Endodermal cell (in vitro differentiated cells): Measurements from ENCODE around the gene TMEM245. TPM values are rescaled to one million over a fixed set of nuclear protein-coding genes. Genes with fewer than 3 reads are reported as not detected.
A peak's percentile ranks its signal among the peaks of the same experiment; 100 is the strongest.

Experiments used
- DNase-seq: peaks from one replicate; pipeline ENCODE4 v3.0.0-alpha.2; 2017
- H3K27ac ChIP-seq: 2 replicates; pipeline ENCODE4 v1.5.1; 2013; ENCODE audit warnings: mild to moderate bottlenecking, low read depth, low read length, moderate library complexity
- H3K27me3 ChIP-seq: 2 replicates; pipeline ENCODE4 v1.6.1; 2013; ENCODE audit warnings: mild to moderate bottlenecking, low read length, moderate library complexity; ENCODE audit not compliant: insufficient read depth, control insufficient read depth, poor library complexity, severe bottlenecking
- H3K36me3 ChIP-seq: 2 replicates; pipeline ENCODE4 v1.7.0; 2013; ENCODE audit warnings: mild to moderate bottlenecking, low read length, moderate library complexity; ENCODE audit not compliant: control insufficient read depth, insufficient read depth
- H3K4me1 ChIP-seq: one replicate; pipeline ENCODE4 v1.7.0; 2013; ENCODE audit warnings: low read length; ENCODE audit not compliant: control insufficient read depth, insufficient read depth
- H3K4me3 ChIP-seq: 2 replicates; pipeline ENCODE4 v1.5.1; 2013; ENCODE audit warnings: mild to moderate bottlenecking, low read length, moderate library complexity
- H3K9ac ChIP-seq: 2 replicates; pipeline ENCODE4 v1.6.1; 2013; ENCODE audit warnings: mild to moderate bottlenecking, low read length, moderate library complexity; ENCODE audit not compliant: poor library complexity, severe bottlenecking; ENCODE audit errors: extremely low read depth
- H3K9me3 ChIP-seq: 2 replicates; pipeline ENCODE4 v1.6.1; 2013; ENCODE audit warnings: mild to moderate bottlenecking, low read length, moderate library complexity; ENCODE audit not compliant: control insufficient read depth
- H3K27ac Mint-ChIP-seq: 2 replicates; pipeline ENCODE4 v1.8.0; 2020; ENCODE audit warnings: mixed read lengths
- H3K27me3 Mint-ChIP-seq: 2 replicates; pipeline ENCODE4 v1.8.0; 2021; ENCODE audit warnings: mild to moderate bottlenecking, mixed read lengths; ENCODE audit not compliant: insufficient read depth
- H3K36me3 Mint-ChIP-seq: 2 replicates; pipeline ENCODE4 v1.8.0; 2020; ENCODE audit warnings: low read depth, mixed read lengths
- H3K4me1 Mint-ChIP-seq: 2 replicates; pipeline ENCODE4 v1.8.0; 2020; ENCODE audit warnings: mixed read lengths
- H3K4me3 Mint-ChIP-seq: 2 replicates; pipeline ENCODE4 v1.8.0; 2020; ENCODE audit warnings: mild to moderate bottlenecking, moderate library complexity, mixed read lengths
- H3K9me3 Mint-ChIP-seq: 2 replicates; pipeline ENCODE4 v1.8.0; 2020; ENCODE audit warnings: mild to moderate bottlenecking, mixed read lengths
- WGBS, 2 experiments: methylation state at CpG; one replicate each; pipeline versions ENCODE4 v1.1.5 to v1.1.7; 2013; ENCODE audit warnings: missing lambda C conversion rate in 2 of 2, mixed read lengths in 1 of 2; ENCODE audit not compliant: insufficient coverage in 1 of 2, insufficient read length in 1 of 2; 5-methylcytosine and 5-hydroxymethylcytosine counted together
- total RNA-seq, 2 donors: library from RNA; stranded (reverse); fragmentation: NEBNext Ultra II Directional in 1 of 2; extraction: Animal tissue kit (Norgen Biotek cat#: 25700) in 1 of 2; gene quantifications; 2 replicates in 1 of 2; 3 replicates in 1 of 2; pipeline ENCODE4 v1.2.1, GENCODE V29; 2021
- TF ChIP-seq, protein P1 (sequence below): fragments of 200-600 bp; sonication (generic); conservative IDR thresholded peaks from 2 replicates; pipeline ENCODE4 v1.5.0; 2021; ENCODE audit warnings: antibody characterized with exemption, mild to moderate bottlenecking

TMEM245 gene
- total RNA-seq, 2 donors from 2014 or later: 42.8 to 55.0 TPM

DNA sequence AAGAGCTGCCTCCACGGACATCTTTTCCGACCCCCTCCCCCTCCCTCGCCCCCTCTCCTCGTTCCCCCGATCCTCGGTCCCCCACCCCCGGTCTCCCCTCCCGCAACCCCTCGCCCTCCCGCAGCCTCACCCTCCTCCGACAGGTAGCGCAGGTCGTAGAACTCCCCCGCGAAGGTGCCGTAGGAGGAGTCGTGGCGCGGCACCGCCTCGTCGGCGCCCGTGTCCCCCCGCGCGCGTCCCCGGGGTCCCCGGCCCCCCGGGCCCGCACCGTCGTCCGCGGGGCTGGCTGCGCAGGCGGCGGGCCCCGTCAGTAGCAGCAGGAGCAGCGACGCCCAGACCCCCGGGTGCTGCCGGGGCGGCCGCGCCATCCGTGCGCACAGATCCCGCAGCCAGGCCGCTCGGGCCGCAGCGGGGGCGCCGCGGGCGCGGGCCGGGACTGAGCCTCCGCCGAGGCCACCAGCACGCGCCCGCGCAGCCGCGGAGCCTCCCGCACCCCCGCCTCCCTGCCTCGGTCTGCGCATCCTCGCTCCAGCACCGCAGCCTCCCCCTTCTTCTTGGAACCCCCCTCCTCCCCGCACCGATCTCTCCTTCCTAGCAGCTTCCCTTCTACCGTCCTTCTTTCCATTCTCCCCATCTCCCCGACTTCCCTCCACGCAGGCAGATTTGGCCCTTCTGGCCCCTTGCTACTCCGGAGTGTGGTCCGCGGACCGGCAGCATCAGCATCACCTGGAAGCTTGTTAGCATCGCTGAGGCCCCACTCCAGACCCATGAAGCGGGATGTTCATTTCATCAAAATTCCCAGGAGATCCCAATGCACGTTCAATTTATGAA lies 47.2 kb upstream of the TMEM245 start, which contains the start of gene FRRS1L:
Gene FRRS1L (minus strand): TSS at position 479 of the 831 bp plus-strand sequence. CDS start 111 bp downstream, at position 368.
- no peak within 1 kb of the TSS for H3K27ac ChIP-seq
- peaks cover 57% of the 10 kb centered on the region for H3K27me3 Mint-ChIP-seq

GRCh38 chr9:109166171-109166770 lies 46.5 kb upstream of the TMEM245 start:
- peaks cover 59% of the 10 kb centered on the region for H3K27me3 ChIP-seq
- H3K9me3 ChIP-seq: no peaks in the 10 kb centered on the region
- H3K27me3 Mint-ChIP-seq: peaks cover 57% of the 10 kb centered on the region
- DNase-seq: peak; percentile 63
- peaks cover 3% of the 10 kb centered on the region for H3K4me1 Mint-ChIP-seq
- no peaks in the 10 kb centered on the region for H3K9me3 Mint-ChIP-seq
- H3K4me1 ChIP-seq: no peaks in the 10 kb centered on the region
- H3K4me3 Mint-ChIP-seq: peak overlapping the region; percentile 59
- no peak overlapping the region for H3K27ac Mint-ChIP-seq
- H3K4me3 ChIP-seq: peak overlapping the region; percentile 61
- WGBS, 2 experiments: 30 to 62% methylated on average over 7 to 16 of the region's 16 CpGs
- H3K36me3 Mint-ChIP-seq: no peaks in the 10 kb centered on the region
- no peaks in the 10 kb centered on the region for H3K36me3 ChIP-seq
- TF ChIP-seq, protein P1, sequence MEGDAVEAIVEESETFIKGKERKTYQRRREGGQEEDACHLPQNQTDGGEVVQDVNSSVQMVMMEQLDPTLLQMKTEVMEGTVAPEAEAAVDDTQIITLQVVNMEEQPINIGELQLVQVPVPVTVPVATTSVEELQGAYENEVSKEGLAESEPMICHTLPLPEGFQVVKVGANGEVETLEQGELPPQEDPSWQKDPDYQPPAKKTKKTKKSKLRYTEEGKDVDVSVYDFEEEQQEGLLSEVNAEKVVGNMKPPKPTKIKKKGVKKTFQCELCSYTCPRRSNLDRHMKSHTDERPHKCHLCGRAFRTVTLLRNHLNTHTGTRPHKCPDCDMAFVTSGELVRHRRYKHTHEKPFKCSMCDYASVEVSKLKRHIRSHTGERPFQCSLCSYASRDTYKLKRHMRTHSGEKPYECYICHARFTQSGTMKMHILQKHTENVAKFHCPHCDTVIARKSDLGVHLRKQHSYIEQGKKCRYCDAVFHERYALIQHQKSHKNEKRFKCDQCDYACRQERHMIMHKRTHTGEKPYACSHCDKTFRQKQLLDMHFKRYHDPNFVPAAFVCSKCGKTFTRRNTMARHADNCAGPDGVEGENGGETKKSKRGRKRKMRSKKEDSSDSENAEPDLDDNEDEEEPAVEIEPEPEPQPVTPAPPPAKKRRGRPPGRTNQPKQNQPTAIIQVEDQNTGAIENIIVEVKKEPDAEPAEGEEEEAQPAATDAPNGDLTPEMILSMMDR: no peak
- no peak overlapping the region for H3K27ac ChIP-seq
- H3K9ac ChIP-seq: no peak overlapping the region

More for the DNA sequence above, 47.2 kb upstream of the TMEM245 start, which contains the start of gene FRRS1L:
- peak; percentile 78 for DNase-seq
- no peaks in the 10 kb centered on the region for H3K36me3 ChIP-seq
- H3K4me3 ChIP-seq: peak within 1 kb of the TSS; percentile 61
- H3K4me1 Mint-ChIP-seq: peaks cover 3% of the 10 kb centered on the region
- no peak within 1 kb of the TSS for H3K9ac ChIP-seq
- TF ChIP-seq, protein P1: no peak
- no peaks in the 10 kb centered on the region for H3K36me3 Mint-ChIP-seq
- H3K4me1 ChIP-seq: no peaks in the 10 kb centered on the region
- no peaks in the 10 kb centered on the region for H3K9me3 ChIP-seq
- H3K4me3 Mint-ChIP-seq: peak within 1 kb of the TSS; percentile 59
- H3K27ac Mint-ChIP-seq: no peak within 1 kb of the TSS
- 7 to 15% methylated on average over 24 to 81 of the region's 86 CpGs for WGBS, 2 experiments
- peaks cover 59% of the 10 kb centered on the region for H3K27me3 ChIP-seq
- H3K9me3 Mint-ChIP-seq: no peaks in the 10 kb centered on the region

DNA sequence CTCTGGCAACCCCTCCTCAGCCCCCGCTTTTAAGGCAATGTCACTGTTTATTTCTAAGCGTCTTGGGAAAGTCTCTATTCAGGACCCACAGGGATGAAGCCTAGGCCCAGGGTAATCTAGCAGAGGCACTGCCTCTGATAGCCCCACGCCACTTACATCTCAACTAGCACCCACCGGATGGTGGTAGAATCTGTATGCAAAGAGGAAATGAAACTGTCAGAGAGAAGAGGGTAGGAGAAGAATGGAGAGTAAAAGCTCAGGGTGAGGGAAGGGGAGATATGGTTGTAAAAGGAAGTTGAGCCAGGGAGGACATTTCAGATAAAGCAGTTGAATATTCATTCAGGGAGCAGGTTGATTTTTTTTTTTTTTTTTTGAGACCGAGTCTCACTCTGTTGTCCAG lies 44.3 kb upstream of the TMEM245 start:
- WGBS, 2 experiments: 90 to 95% methylated on average over 2 to 5 of the region's 5 CpGs

More for the DNA sequence above, 44.3 kb upstream of the TMEM245 start:
- Histone ChIP-seq H3K9me3 (no peaks in the 10 kb centered on the region), H3K27me3 (peaks cover 59% of the 10 kb centered on the region), H3K4me3 (no peak overlapping the region), H3K4me1 (peaks cover 3% of the 10 kb centered on the region), H3K36me3 (no peaks in the 10 kb centered on the region), H3K9ac (no peak overlapping the region), H3K27ac (no peak overlapping the region)
- no peak overlapping the region for H3K27ac Mint-ChIP-seq
- no peak for DNase-seq
- TF ChIP-seq, protein P1: no peak
- H3K9me3 Mint-ChIP-seq: no peaks in the 10 kb centered on the region
- no peak overlapping the region for H3K4me3 Mint-ChIP-seq
- no peaks in the 10 kb centered on the region for H3K36me3 Mint-ChIP-seq
- H3K27me3 Mint-ChIP-seq: peaks cover 48% of the 10 kb centered on the region
- H3K4me1 Mint-ChIP-seq: peaks cover 3% of the 10 kb centered on the region
